ENCODE results near the gene RCBTB2.
"Not testable (repeated sequence)": the region's sequence is repeated elsewhere in the genome, so short reads cannot be mapped to it uniquely, and the experiment has no call there.

The RCBTB2 gene

GRCh38 chr13:48493066-48493765, 39.7 kb downstream of the RCBTB2 start:
- DNase-seq (ENCODE audit: low spot score) = no peak

GRCh38 chr13:48492470-48493065, 40.3 kb downstream of the RCBTB2 start:
- no peak for DNase-seq (ENCODE audit: low spot score)

- no peak for DNase-seq (ENCODE audit: low spot score)
Observed at GRCh38 chr13:48492096-48492440, 40.8 kb downstream of the RCBTB2 start.

DNA sequence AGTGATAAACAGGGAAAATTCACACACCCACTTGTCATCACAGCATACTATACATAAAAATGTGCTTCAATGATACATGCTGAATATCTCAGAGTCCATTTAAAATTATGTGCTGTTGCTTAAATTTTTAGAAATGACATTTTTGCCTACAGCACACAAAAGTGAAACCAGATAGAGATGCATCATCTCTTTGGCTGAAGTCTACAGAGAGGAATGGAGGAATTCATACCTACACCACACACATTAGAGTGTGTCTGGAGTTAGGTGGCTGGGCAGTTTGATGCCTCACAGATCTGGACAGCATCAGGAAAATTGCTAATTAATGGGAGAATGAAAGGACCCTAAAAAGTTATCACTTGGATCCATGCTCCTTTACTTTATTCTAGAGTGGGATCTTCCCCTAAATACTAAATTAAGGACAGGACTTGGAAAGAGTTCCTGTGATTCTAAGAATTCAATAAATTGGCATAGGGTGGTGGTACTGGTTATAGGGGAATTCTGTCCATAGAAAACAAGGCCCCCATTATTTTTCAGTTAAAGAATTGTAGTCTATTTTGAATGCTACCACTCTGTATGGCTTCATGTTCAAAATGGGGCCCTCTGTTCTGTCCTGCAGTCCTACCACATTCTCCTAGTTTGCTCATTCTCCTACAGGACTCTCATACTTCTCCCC, 41.3 kb downstream of the RCBTB2 start:
- no peak for DNase-seq (ENCODE audit: low spot score)

- no peak for DNase-seq (ENCODE audit: low spot score)
Observed at GRCh38 chr13:48490241-48490640, 42.6 kb downstream of the RCBTB2 start.

DNA sequence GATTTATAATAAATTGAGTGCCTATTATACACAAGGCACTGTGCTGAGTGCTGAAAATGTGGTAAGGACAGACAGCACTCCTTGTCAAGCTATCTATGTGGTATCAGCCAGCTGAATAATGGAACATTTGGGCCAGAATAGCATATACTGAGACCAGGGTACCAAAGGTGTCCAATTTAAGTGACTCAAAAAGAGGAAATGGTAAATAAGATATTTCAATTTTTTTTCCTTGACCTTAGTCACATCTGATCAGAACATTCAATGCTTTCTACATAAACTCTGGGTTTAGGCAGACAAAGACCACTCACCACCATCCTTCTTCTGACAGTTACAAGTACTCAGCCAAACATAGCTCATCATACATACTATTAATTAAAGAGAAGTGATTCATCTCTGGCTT, 43.2 kb downstream of the RCBTB2 start:
- no peak for DNase-seq (ENCODE audit: low spot score)

GRCh38 chr13:48488995-48489394, 43.9 kb downstream of the RCBTB2 start:
- no peak for DNase-seq (ENCODE audit: low spot score)

- DNase-seq (ENCODE audit: low spot score) = no peak
Observed at GRCh38 chr13:48487968-48488367, 44.9 kb downstream of the RCBTB2 start.

DNA sequence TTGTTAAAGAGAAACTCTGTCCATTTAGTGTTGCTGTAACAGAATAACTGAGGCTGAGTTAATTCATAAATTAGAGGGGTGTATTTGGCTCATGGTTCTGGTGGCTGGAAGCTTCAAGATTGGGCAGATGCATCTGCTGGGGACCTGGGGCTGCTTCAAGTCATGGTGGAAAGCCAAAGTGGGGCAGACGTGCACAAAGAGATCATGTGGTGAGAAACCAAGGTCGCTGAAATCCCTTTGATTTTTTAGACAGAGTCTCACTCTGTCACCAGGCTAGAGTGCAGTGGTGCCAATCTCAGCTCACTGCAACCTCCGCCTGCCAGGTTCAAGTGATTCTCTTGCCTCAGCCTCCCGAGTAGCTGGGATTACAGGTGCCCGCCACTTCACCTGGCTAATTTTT, 46.0 kb downstream of the RCBTB2 start:
- DNase-seq (ENCODE audit: low spot score) = no peak

DNA sequence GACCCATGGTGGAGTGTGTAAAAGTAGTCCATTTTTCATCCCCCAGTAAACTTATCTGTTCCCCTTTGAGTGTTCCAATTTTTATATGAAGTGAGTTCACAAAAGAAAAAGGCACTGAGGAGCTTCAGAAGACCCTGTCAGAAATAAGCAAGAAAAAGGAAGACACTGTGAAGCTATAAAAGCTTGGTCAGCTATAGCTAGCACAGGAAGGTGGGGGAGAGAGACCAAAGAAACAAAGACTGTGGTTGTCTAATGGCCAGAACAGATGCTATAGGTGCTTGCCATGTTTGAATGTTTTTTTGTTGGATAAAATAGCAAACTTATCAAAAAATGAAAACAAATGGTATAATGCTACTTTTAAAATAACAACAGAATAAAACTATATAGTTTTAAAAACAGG, 46.5 kb downstream of the RCBTB2 start:
- DNase-seq (ENCODE audit: low spot score) = no peak

GRCh38 chr13:48485432-48485831, 47.4 kb downstream of the RCBTB2 start:
- DNase-seq (ENCODE audit: low spot score) = no peak

- DNase-seq (ENCODE audit: low spot score) = no peak
Observed at GRCh38 chr13:48483575-48483974, 49.3 kb downstream of the RCBTB2 start.

DNA sequence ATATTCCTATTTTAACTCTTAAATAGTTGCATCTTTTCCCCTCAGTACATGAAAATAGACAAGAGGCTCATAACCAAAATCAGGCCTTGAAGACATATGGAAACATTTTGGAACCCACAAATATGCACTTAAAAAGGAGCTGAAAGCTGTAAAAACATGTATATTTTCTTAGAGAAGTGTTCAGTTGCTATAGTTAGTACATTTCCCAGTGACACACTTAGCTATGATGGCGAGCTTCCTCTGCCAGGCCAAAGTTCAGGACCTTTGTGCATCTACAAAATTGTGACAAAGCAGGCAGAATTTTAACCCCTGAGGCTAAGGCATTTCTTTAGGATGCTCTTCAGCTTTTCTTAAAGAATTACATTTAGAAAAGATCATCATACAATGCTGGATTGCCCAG, 54.5 kb downstream of the RCBTB2 start:
- peak; percentile 13 for DNase-seq (ENCODE audit: low spot score)

- DNase-seq (ENCODE audit: low spot score) = no peak
Observed at GRCh38 chr13:48477191-48477855, 55.6 kb downstream of the RCBTB2 start.

DNA sequence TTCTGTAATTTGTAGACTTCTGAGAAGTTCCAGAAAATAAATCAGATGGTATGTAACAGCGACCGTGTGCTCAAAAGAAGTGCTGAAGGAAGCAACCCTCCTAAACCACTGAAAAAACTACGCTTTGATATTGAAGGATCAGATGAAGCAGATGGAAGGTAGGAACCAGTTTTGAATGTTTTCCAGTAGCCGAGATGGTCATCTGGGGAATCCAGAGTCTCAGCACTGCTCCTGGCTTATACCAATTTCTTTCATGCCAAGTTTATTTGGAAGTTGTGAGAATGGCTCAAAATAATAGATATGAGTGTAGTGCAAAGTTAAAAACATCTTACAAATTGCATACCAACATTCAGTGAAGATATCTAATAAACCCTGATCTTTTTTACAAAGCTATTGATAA, 56.2 kb downstream of the RCBTB2 start:
- DNase-seq (ENCODE audit: low spot score) = no peak

DNA sequence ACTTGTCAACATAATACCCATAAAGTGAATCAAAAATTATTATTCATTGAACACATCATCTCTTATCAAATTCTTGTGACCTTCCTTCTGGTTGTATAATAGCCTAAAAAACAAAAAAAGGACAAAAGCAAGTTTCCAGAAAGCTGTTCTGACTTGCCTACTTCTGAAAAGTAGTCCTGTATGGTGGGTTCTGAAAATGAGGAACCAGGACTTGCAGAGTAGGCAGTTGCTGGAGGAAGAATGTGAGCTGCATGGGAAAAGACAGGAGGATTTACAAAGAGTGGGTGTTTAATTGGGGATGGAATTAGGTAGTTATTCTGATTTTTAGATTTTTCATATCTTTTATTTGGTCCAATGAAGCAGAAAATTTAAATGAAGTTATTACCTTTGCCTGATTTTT, 56.7 kb downstream of the RCBTB2 start:
- no peak for DNase-seq (ENCODE audit: low spot score)

DNA sequence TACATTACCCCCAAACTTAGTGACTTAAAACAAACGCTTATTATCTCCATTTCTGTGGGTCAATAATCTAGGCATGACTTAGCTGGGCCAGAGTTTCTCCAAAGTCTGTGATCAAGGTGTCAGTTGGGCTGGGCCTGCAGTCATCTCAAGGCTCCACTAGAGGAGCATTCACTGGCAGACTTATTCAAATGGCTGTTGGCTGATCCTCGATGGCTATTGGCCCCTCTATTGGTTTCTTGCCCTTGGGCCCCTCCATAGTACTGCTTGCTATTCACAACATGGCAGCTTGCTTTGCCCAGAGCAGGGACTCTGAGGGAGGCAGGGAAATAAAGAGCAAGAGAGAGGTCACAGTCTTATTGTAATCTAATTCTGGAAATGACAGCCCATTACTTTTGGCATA, 57.6 kb downstream of the RCBTB2 start:
- DNase-seq (ENCODE audit: low spot score) = no peak

DNA sequence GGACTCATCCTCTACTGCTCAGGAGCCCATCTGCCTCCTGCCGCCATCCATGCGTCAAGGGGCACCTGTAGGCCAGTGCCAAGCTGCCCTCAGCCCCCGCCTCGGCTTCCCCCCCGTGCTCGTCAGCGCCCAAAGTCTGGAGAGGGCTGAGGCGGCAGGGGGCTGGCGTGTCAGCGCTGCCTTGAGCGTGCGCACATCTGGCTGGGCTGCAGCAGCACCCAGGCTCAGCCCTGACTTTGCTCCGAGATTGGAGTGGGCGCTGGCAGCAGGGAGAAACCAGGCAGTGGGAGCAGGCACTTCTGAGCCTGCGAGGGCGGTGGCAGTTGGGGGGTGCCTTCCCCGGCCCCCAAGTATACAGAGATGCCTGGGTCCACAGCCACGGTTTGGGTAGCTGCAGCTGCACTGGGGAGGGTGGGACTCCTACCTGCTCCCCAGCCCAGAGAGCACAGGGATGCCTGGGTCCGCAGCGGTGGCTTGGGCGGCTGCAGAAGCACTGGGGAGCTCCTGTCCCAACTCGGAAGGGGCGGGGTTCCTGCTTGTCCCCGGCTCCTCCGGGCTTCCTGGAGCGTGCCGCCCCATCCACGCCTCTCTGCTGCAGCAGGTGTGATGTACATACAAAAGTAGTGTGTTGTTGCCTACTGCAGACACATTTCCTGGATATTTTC, 75.2 kb downstream of the RCBTB2 start:
- no peak for DNase-seq (ENCODE audit: low spot score)

DNA sequence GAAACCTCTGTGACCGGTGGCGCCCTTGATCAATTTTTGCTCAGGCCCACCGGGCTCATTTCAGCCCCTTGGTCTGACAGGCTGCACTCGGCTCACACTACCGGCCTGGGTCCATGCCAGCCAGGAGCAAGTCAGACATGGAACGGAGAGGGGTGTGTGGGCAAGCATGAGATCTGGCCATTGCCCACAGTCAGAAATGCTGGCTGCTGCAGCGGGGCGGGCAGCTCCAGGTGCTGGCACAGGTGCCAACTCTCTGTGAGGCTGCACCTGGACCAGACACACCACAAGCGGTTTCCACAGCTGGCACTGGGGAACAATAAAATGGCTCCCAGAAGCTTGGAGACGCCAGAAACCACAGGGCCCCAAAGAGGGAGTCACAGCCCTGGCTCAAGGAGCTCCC, 76.3 kb downstream of the RCBTB2 start:
- no peak for DNase-seq (ENCODE audit: low spot score)

GRCh38 chr13:48451196-48451595, 81.7 kb downstream of the RCBTB2 start:
- DNase-seq (ENCODE audit: low spot score) = not testable (repeated sequence)

GRCh38 chr13:48449656-48450055, 83.2 kb downstream of the RCBTB2 start:
- DNase-seq (ENCODE audit: low spot score) = no peak

DNA sequence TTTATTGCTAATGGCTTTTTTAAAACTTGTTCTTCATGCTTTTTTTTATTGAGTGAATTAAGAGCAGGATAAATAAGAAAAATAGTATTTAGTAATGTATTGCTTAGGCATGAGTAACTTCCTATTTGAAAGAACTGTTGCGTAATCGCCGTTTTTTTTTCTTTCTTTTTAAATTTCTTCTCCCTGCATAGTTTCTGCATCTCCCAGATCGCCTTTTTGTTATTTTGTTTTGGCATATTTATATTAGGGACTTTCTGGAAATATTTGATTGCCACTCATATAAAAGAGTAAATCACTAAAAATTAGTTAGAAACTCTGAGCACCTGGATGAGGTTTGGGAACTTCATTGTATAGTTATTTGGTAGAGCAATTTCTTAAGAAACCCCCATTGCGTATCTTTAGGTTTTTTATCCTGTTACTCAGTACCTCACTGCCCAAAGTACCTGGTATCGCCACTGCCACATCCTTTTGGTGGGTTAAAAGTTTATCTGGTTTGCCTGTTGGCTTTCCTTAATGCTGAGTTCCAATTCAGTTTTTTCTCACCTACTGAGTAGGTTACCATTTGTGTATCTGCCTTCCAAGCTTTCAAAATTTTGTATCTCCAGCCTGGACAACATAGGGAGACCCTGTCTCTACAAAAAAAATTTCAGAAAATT, 83.8 kb downstream of the RCBTB2 start:
- peak; percentile 58 for DNase-seq (ENCODE audit: low spot score)

Measured in GM03348 (cell line).